Transverse colon (tissue), 4 donors: Measurements from ENCODE around the gene TSPAN9. TPM values are rescaled to one million over a fixed set of nuclear protein-coding genes. Genes with fewer than 3 reads are reported as not detected.

ENCODE experiments used
- DNase-seq: peaks from one replicate; pipeline ENCODE4 v3.0.0-alpha.2; 2019
- H3K27ac ChIP-seq, 4 donors: fragments of 200-600 bp; sonication (generic); 2 replicates each; pipeline ENCODE4 v1.5.1; 2016 to 2018; ENCODE audit warnings: inconsistent platforms in 4 of 4
- H3K27me3 ChIP-seq: fragments of 200-600 bp; sonication (generic); 2 replicates; pipeline ENCODE4 v1.5.1; 2017; ENCODE audit warnings: inconsistent platforms
- H3K36me3 ChIP-seq, 4 donors: fragments of 200-600 bp; sonication (generic); 2 replicates each; pipeline ENCODE4 v1.5.1; 2017 to 2019; ENCODE audit warnings: inconsistent platforms in 4 of 4
- H3K4me1 ChIP-seq, 4 donors: fragments of 200-600 bp; sonication (generic); 2 replicates each; pipeline ENCODE4 v1.5.1; 2017 to 2020; ENCODE audit warnings: inconsistent platforms in 4 of 4
- H3K4me3 ChIP-seq, 4 donors: fragments of 200-600 bp; sonication (generic); 1 replicate in 1 of 4; 2 replicates in 3 of 4; pipeline versions ENCODE4 v1.5.1 to v1.6.1; 2017 to 2019; ENCODE audit warnings: inconsistent platforms in 4 of 4
- H3K9me3 ChIP-seq, 2 donors: fragments of 200-600 bp; sonication (generic); 2 replicates each; pipeline ENCODE4 v1.5.1; 2017 to 2019; ENCODE audit warnings: inconsistent platforms in 2 of 2
- EP300 ChIP-seq: sonication (generic); formaldehyde crosslinking; IDR thresholded peaks from one replicate; pipeline ENCODE4 v1.6.1; 2017; ENCODE audit warnings: antibody characterized with exemption, low read depth
- POLR2A ChIP-seq: fragments of 450-650 bp; IDR thresholded peaks from one replicate; pipeline ENCODE4 v1.6.1; 2016; ENCODE audit warnings: antibody characterized with exemption, mild to moderate bottlenecking, moderate library complexity
- POLR2AphosphoS5 ChIP-seq, 3 donors: sonication (generic); formaldehyde crosslinking; IDR thresholded peaks; one replicate each; pipeline ENCODE4 v1.6.1; 2016; ENCODE audit warnings: antibody characterized with exemption in 3 of 3
- WGBS, 2 donors: methylation state at CpG; one replicate each; pipeline ENCODE4 v1.1.5; 2018; ENCODE audit warnings: low coverage in 1 of 2; 5-methylcytosine and 5-hydroxymethylcytosine counted together
- in situ Hi-C, 4 donors: fragments of 200-750 bp; cut with MboI; loops; one replicate each; pipeline versions ENCODE4 v1.15.0 to v1.15.1; 2017; ENCODE audit warnings: low sequenced_read_pairs in 3 of 4, low pct_ligation_motif_present in 1 of 4, low pct_unique_long_range_greater_than_20kb in 1 of 4
- intact Hi-C: fragments of 100-400 bp; cut with DNase I; formaldehyde crosslinking; loops from one replicate; pipeline ENCODE4 v1.15.1; 2023; ENCODE audit warnings: low total_unique reads
- total RNA-seq, 4 donors: library from RNA; depleted of rRNA; stranded (reverse); fragments of >200 nt; gene quantifications; one replicate each; pipeline ENCODE4 v1.1.0, GENCODE V29; 2016
- TF ChIP-seq, protein P1 (sequence below), 5 experiments: fragments of 200-600 bp in 3 of 5; fragments of 450-650 bp in 2 of 5; sonication (generic) in 3 of 5; IDR thresholded peaks; 1 replicate in 2 of 5; 2 replicates in 3 of 5; pipeline ENCODE4 v1.5.1; 2016 to 2017; ENCODE audit warnings: antibody characterized with exemption in 5 of 5, inconsistent platforms in 3 of 5, mild to moderate bottlenecking in 2 of 5, moderate library complexity in 1 of 5

Gene TSPAN9
- total RNA-seq, 4 donors from 2014 or later, result 4.2 to 9.3 (median 6.1) TPM

DNA sequence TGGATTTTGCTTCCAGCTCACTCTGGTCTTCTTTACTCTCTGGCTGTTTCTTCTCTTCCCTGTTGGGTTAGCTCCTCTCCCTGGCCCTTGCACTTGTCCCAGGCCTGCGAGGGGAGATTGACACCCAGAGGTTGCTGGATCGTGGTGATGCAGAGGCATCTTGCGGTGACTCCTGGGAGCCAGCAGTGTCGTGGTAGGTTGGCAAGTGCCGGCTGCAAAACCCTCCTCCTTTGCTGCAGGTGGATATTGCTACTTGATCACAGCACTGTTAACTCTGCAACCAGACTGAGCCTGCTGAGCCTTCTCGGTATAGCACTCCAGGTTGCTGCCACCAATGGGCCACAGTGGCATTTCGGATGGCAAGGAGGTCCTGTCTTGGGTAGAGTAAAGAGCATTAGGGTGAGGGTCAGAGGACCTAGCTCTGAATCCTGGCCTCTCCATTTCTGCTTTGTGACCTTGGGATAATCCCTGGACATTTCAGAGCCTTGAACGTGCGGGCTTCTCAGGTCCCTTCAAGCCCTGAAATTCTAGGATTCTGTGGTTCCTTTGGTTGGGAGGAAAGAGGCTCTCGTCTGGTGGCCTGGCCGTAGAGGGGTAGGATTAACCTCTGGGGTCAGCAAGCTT, 87.4 kb downstream of the TSPAN9 start:
- Histone ChIP-seq H3K9me3 (no peaks in the 10 kb centered on the region), H3K4me3 (no peak overlapping the region), H3K4me1 (no peaks in the 10 kb centered on the region), H3K27ac (no peak overlapping the region), H3K36me3 (no peaks in the 10 kb centered on the region), H3K27me3 (no peaks in the 10 kb centered on the region)
- in situ Hi-C loops (no loop called here), intact Hi-C loops (no loop called here)
- 85 to 86% methylated on average over 4 to 11 of the region's 11 CpGs for WGBS, 2 donors
- TF ChIP-seq POLR2AphosphoS5 (IDR thresholded peaks at IDR 0.05), result no peak
- TF ChIP-seq, protein P1, sequence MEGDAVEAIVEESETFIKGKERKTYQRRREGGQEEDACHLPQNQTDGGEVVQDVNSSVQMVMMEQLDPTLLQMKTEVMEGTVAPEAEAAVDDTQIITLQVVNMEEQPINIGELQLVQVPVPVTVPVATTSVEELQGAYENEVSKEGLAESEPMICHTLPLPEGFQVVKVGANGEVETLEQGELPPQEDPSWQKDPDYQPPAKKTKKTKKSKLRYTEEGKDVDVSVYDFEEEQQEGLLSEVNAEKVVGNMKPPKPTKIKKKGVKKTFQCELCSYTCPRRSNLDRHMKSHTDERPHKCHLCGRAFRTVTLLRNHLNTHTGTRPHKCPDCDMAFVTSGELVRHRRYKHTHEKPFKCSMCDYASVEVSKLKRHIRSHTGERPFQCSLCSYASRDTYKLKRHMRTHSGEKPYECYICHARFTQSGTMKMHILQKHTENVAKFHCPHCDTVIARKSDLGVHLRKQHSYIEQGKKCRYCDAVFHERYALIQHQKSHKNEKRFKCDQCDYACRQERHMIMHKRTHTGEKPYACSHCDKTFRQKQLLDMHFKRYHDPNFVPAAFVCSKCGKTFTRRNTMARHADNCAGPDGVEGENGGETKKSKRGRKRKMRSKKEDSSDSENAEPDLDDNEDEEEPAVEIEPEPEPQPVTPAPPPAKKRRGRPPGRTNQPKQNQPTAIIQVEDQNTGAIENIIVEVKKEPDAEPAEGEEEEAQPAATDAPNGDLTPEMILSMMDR (IDR thresholded peaks at IDR 0.05), result no peak
- no peak for TF ChIP-seq EP300
- TF ChIP-seq POLR2A, result no peak
- DNase-seq, result no peak

DNA sequence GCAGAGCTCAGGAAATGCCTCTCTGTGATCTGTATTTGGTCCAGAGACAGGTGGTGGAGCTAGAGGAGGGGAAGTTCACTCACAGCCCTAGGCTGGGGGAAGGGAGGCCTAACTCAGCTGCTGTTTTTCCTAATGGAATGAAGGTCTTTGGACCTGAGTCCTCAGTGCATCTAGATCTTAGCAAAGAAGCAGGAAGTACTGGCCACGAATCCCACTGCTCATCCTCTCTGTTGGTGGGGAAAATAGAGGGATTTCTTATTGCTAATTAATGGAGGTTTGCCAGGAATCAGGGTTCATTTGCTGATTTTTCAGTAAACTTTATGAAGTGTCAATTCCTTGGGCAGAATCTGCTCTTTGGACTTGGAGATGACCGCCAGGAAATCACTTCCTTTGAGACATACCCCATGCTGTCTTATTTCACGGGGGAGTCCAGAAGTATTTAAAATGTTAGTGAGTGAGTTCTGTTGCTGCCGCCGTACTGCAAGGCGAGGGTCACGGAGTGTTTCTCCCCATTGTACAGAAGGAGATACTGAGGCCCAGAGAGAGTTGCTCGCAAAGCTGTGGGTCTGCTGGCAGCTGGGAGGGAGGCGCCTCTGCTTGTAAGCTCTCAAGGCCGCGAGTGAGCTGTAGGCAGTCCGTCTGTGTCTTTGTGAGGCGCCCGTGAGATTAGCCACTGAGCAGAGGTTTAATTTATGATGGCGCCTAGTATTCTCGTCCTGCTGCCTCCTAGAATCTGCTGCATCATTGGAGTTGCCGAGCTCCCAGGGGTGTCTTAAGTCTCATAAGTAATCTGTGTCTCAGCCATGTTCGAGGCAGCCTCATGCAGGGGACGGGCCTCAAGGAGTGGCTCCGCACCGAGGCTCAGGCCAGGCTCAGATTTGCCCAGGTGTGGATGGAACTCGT, 88.2 kb downstream of the TSPAN9 start:
- intact Hi-C loops, result no loop called here
- H3K4me3 ChIP-seq, result no peak overlapping the region
- H3K27me3 ChIP-seq, result no peaks in the 10 kb centered on the region
- H3K36me3 ChIP-seq, result no peaks in the 10 kb centered on the region
- TF ChIP-seq EP300 (no peak), POLR2A (no peak), POLR2AphosphoS5 (IDR thresholded peaks at IDR 0.05) (no peak)
- TF ChIP-seq, protein P1 (IDR thresholded peaks at IDR 0.05), result no peak
- H3K27ac ChIP-seq, result no peak overlapping the region
- WGBS, 2 donors, result 91 to 100% methylated on average over 6 to 22 of the region's 22 CpGs
- no peaks in the 10 kb centered on the region for H3K9me3 ChIP-seq
- no peak for DNase-seq
- H3K4me1 ChIP-seq, result no peaks in the 10 kb centered on the region
- in situ Hi-C loops, result no loop called here

DNA sequence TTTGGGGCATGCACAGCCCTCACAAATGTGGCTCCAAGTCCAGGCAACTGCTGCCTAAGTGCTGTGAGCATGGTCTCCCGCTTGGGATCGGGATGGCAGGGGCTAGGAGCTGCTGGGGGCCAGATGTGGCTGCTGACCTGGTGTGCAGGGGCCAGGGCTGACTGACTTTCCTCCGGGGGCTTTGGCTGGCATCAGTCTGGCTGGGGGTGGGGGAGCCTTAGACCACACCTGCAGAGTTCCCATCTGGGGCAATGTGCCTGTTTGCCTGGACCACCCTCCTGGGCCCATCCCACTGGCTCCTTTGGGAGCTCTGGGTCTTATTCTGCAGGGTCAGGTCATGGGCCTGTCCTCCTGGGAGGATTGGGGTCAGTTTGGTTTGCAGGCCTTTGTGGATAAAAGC, 90.5 kb downstream of the TSPAN9 start:
- no peaks in the 10 kb centered on the region for H3K4me1 ChIP-seq
- no peak for DNase-seq
- in situ Hi-C loops, result no loop called here
- intact Hi-C loops, result no loop called here
- TF ChIP-seq, protein P1 (IDR thresholded peaks at IDR 0.05), result no peak
- TF ChIP-seq POLR2AphosphoS5 (IDR thresholded peaks at IDR 0.05), result no peak
- no peak for TF ChIP-seq EP300
- no peak for TF ChIP-seq POLR2A
- no peaks in the 10 kb centered on the region for H3K27me3 ChIP-seq
- no peaks in the 10 kb centered on the region for H3K9me3 ChIP-seq
- no peak overlapping the region for H3K27ac ChIP-seq
- 83% methylated on average over 3 of the region's 3 CpGs; no CpG with 5 or more reads in 1 of the 2 donors for WGBS, 2 donors
- H3K4me3 ChIP-seq, result no peak overlapping the region
- no peaks in the 10 kb centered on the region for H3K36me3 ChIP-seq
